PC-3 (cell line): ENCODE measurements around the gene PRPF6. TPM values are rescaled to one million over a fixed set of nuclear protein-coding genes. Genes with fewer than 3 reads are reported as not detected.

Experiments
- ATAC-seq: fragments of 200-7000 bp; cut with Tn5 transposase; 2 replicates; pipeline ENCODE4 v1.9.1; 2020; ENCODE audit warnings: mild to moderate bottlenecking, moderate library complexity
- BruUV-seq: library from RNA; stranded (reverse); fragments of 400-500 nt; replicated peaks from 2 replicates; lab custom pipeline; 2021; lab: Mats Ljungman, UMichigan
- CTCF ChIA-PET: fragments of 300-600 bp; sonication (Branson Sonifier 250); formaldehyde crosslinking; loops from one replicate; lab custom pipeline; 2022; ENCODE audit warnings: antibody characterized with exemption; lab: Charles Lee
- POLR2A ChIA-PET: fragments of 300-600 bp; sonication (Branson Sonifier 250); formaldehyde crosslinking; loops from one replicate; lab custom pipeline; 2022; ENCODE audit warnings: antibody characterized with exemption; ENCODE audit not compliant: unreplicated experiment; lab: Charles Lee
- DNase-seq: peaks from one replicate; pipeline ENCODE4 v3.0.0-alpha.2; 2015
- H2AFZ ChIP-seq: fragments of 300-600 bp; sonication (generic); 2 replicates; pipeline ENCODE4 v1.6.0; 2016; ENCODE audit warnings: antibody characterized with exemption, low read length
- H3F3A ChIP-seq: fragments of 300-600 bp; sonication (generic); one replicate; pipeline ENCODE4 v1.6.0; 2017; ENCODE audit warnings: antibody characterized with exemption, low read length, control low read depth, mild to moderate bottlenecking; ENCODE audit not compliant: unreplicated experiment
- H3K27ac ChIP-seq: fragments of 300-600 bp; sonication (generic); 2 replicates; pipeline ENCODE4 v1.5.1; 2016; ENCODE audit warnings: mild to moderate bottlenecking, low read length
- H3K27me3 ChIP-seq: fragments of 300-600 bp; sonication (generic); 2 replicates; pipeline ENCODE4 v1.6.1; 2016; ENCODE audit warnings: low read length, mixed read lengths
- H3K36me3 ChIP-seq: fragments of 300-600 bp; sonication (generic); 2 replicates; pipeline ENCODE4 v1.6.1; 2016; ENCODE audit warnings: low read depth, mixed run types, low read length, mixed read lengths
- H3K4me1 ChIP-seq: fragments of 300-600 bp; sonication (generic); 2 replicates; pipeline ENCODE4 v1.5.1; 2016; ENCODE audit warnings: low read length; ENCODE audit not compliant: insufficient read depth
- H3K4me2 ChIP-seq: fragments of 300-600 bp; sonication (generic); 2 replicates; pipeline ENCODE4 v1.6.0; 2016; ENCODE audit warnings: low read length
- H3K4me3 ChIP-seq: fragments of 300-600 bp; sonication (generic); 2 replicates; pipeline ENCODE4 v1.5.1; 2016; ENCODE audit warnings: mild to moderate bottlenecking, low read length, mixed read lengths
- H3K79me2 ChIP-seq: fragments of 300-600 bp; sonication (generic); 2 replicates; pipeline ENCODE4 v1.6.1; 2017; ENCODE audit warnings: low read length, mixed read lengths
- H3K9ac ChIP-seq: fragments of 300-600 bp; sonication (generic); 2 replicates; pipeline ENCODE4 v1.6.0; 2016; ENCODE audit warnings: mild to moderate bottlenecking, low read length
- H3K9me2 ChIP-seq: fragments of 300-600 bp; sonication (generic); replicated peaks from 2 replicates; pipeline ENCODE4 v1.6.1; 2016; ENCODE audit warnings: mixed run types, low read length, mixed read lengths
- H3K9me3 ChIP-seq: fragments of 300-600 bp; sonication (generic); 2 replicates; pipeline ENCODE4 v1.6.1; 2016; ENCODE audit warnings: low read length, mixed read lengths
- H4K20me1 ChIP-seq: fragments of 300-600 bp; sonication (generic); 2 replicates; pipeline ENCODE4 v1.6.1; 2016; ENCODE audit warnings: low read length, mixed read lengths
- EZH2 ChIP-seq: fragments of 300-600 bp; sonication (generic); IDR thresholded peaks from one replicate; pipeline ENCODE4 v1.6.1; 2017; ENCODE audit warnings: antibody characterized with exemption, mild to moderate bottlenecking, low read length; ENCODE audit not compliant: unreplicated experiment
- EZH2phosphoT487 ChIP-seq: fragments of 300-600 bp; sonication (generic); IDR thresholded peaks from 2 replicates; pipeline ENCODE4 v1.6.1; 2018; ENCODE audit warnings: mild to moderate bottlenecking, antibody characterized with exemption, low read length, borderline replicate concordance
- intact Hi-C: fragments of 100-400 bp; cut with micrococcal nuclease; formaldehyde crosslinking; loops from 2 replicates; pipeline ENCODE4 v1.9.0; 2023
- total RNA-seq: library from RNA; depleted of rRNA; stranded (reverse); fragments of >200 nt; gene quantifications from 2 replicates; pipeline ENCODE4 v1.2.3, GENCODE V29; 2014
- TF ChIP-seq, protein P1 (sequence below): fragments of 300-600 bp; sonication (generic); conservative IDR thresholded peaks from 2 replicates; pipeline ENCODE4 v1.5.1; 2017; ENCODE audit warnings: antibody characterized with exemption, low read depth, mild to moderate bottlenecking, low read length

PRPF6 gene
- total RNA-seq, 1 experiment from 2014 or later: 67.1 TPM

GRCh38 chr20:64056889-64057627 lies 76.1 kb downstream of the PRPF6 start:
- Histone ChIP-seq H3K27ac (no peak overlapping the region), H3K4me1 (peaks cover 10% of the 10 kb centered on the region), H3K4me2 (no peak overlapping the region), H3K9me3 (no peaks in the 10 kb centered on the region), H3F3A (no peaks in the 10 kb centered on the region), H3K36me3 (no peaks in the 10 kb centered on the region), H3K9ac (no peak overlapping the region), H3K27me3 (no peaks in the 10 kb centered on the region), H3K9me2 (no peaks in the 10 kb centered on the region), H2AFZ (no peak overlapping the region), H3K79me2 (no peaks in the 10 kb centered on the region), H3K4me3 (no peak overlapping the region), H4K20me1 (no peaks in the 10 kb centered on the region)
- no peak for TF ChIP-seq EZH2phosphoT487
- no peak for TF ChIP-seq EZH2
- TF ChIP-seq, protein P1, sequence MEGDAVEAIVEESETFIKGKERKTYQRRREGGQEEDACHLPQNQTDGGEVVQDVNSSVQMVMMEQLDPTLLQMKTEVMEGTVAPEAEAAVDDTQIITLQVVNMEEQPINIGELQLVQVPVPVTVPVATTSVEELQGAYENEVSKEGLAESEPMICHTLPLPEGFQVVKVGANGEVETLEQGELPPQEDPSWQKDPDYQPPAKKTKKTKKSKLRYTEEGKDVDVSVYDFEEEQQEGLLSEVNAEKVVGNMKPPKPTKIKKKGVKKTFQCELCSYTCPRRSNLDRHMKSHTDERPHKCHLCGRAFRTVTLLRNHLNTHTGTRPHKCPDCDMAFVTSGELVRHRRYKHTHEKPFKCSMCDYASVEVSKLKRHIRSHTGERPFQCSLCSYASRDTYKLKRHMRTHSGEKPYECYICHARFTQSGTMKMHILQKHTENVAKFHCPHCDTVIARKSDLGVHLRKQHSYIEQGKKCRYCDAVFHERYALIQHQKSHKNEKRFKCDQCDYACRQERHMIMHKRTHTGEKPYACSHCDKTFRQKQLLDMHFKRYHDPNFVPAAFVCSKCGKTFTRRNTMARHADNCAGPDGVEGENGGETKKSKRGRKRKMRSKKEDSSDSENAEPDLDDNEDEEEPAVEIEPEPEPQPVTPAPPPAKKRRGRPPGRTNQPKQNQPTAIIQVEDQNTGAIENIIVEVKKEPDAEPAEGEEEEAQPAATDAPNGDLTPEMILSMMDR: no peak
- ATAC-seq (no peak), DNase-seq (no peak)
- POLR2A ChIA-PET: no interaction called here
- no TSS peak for BruUV-seq
- CTCF ChIA-PET: interaction anchor here (0.6 kb wide), 1 partner anchor 26 kb away, joined by 3 read pairs; no protein-coding TSS in a partner anchor
- intact Hi-C loops: no loop called here

DNA sequence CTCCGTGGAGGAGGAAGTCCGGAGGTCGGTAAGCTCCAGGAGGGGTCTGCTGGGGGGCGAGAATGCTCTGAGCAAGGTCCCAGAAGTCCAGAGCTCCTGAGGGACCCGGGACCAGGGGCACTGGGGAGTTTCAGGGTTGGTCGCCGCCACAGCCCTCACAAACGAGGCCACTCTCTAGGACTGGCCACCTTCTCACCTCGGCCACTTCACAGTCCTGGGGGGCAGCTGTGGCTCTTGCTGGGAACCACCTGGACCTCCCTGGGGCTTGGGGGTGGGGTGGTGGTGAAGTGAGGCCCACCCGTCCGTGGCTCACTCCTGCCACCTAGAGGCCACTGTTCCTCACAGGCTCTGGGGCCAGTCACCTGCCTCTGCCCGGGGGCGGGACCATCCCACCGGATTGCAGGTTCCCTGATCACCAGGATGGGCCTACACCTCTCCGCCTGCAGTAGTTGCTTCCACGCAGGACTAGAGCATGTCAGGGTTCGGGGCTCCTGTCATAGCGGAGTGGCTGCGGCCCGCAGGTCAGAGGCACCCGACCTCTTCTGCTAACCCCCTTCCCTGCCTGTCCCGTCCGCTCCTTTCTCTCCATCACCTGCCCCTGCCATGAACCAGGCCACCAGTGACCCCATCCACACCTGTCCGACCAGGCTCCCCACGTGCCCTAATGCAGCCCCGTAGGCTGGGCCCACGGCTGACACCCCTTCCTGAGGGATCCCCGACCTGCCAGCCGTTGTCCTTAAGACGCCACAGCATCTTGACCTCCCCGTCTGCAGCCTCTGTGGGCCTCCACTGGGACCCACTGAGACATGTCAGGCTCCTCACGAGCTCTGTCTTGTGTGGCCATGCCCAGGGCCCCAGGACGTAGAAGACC lies 76.9 kb downstream of the PRPF6 start:
- ATAC-seq (peak; percentile 82), DNase-seq (peak; percentile 83)
- H3K4me1 ChIP-seq: peaks cover 16% of the 10 kb centered on the region
- H3K9me3 ChIP-seq: no peaks in the 10 kb centered on the region
- TF ChIP-seq EZH2: no peak
- TF ChIP-seq, protein P1: peak; percentile 83
- POLR2A ChIA-PET: no interaction called here
- peak overlapping the region; percentile 18; the same call in 1 of the 2 replicates for H3K4me2 ChIP-seq
- H2AFZ ChIP-seq: peak overlapping the region; percentile 36; the same call in 1 of the 2 replicates
- no peaks in the 10 kb centered on the region for H3K79me2 ChIP-seq
- no peaks in the 10 kb centered on the region for H4K20me1 ChIP-seq
- no peak overlapping the region for H3K27ac ChIP-seq
- CTCF ChIA-PET: interaction anchor here (0.6 kb wide), 1 partner anchor 25 kb away, joined by 3 read pairs; no protein-coding TSS in a partner anchor
- intact Hi-C loops: no loop called here
- H3K9me2 ChIP-seq: no peaks in the 10 kb centered on the region
- no peak overlapping the region for H3K9ac ChIP-seq
- H3K36me3 ChIP-seq: no peaks in the 10 kb centered on the region
- no peak overlapping the region for H3K4me3 ChIP-seq
- no TSS peak for BruUV-seq
- no peaks in the 10 kb centered on the region for H3K27me3 ChIP-seq
- no peaks in the 10 kb centered on the region for H3F3A ChIP-seq
